A549 (cell line): ENCODE measurements around the gene BSCL2. TPM values are rescaled to one million over a fixed set of nuclear protein-coding genes. Genes with fewer than 3 reads are reported as not detected.

Experiments used
- ATAC-seq, 2 experiments: fragments of 200-7000 bp in 1 of 2; fragments of >200 bp in 1 of 2; cut with Nextera tagmentation in 1 of 2; cut with Tn5 transposase in 1 of 2; 3 replicates each; pipeline versions ENCODE4 v1.8.0 to v1.9.1; 2018 to 2020; ENCODE audit warnings: mild to moderate bottlenecking in 1 of 2, moderate library complexity in 1 of 2
- CTCF ChIA-PET: fragments of 300-600 bp; sonication (Branson Sonifier 250); formaldehyde crosslinking; extraction: SDS; loops from one replicate; lab custom pipeline; 2021; ENCODE audit warnings: antibody characterized with exemption, inconsistent platforms; lab: Yijun Ruan, JAX
- POLR2A ChIA-PET: fragments of 350-600 bp; formaldehyde crosslinking; extraction: SDS; loops from one replicate; lab custom pipeline; 2021; ENCODE audit warnings: antibody characterized with exemption, inconsistent platforms; lab: Yijun Ruan, JAX
- DNase-seq, 2 experiments: peaks; one replicate each; pipeline versions ENCODE4 v3.0.0 to v3.0.0-alpha.2; 2011 to 2016; ENCODE audit warnings: low read depth in 1 of 2, low spot score in 1 of 2
- FAIRE-seq: peaks from 2 replicates; lab custom pipeline; 2011; peaks lifted over from hg19 to GRCh38; lab: Jason Lieb, UNC
- H3K27ac ChIP-seq, 2 experiments: fragments of >200 bp; sonication (Bioruptor Twin); formaldehyde crosslinking; 3 replicates each; pipeline ENCODE4 v1.5.1; 2016 to 2017
- H3K4me1 ChIP-seq: fragments of >200 bp; sonication (Bioruptor Twin); formaldehyde crosslinking; 3 replicates; pipeline ENCODE4 v1.6.1; 2016
- H3K4me2 ChIP-seq: fragments of >200 bp; sonication (Bioruptor Twin); formaldehyde crosslinking; 3 replicates; pipeline ENCODE4 v1.6.1; 2016
- H3K4me3 ChIP-seq: fragments of >200 bp; sonication (Bioruptor Twin); formaldehyde crosslinking; 3 replicates; pipeline ENCODE4 v1.5.1; 2016
- H3K9me3 ChIP-seq: fragments of >200 bp; sonication (Bioruptor Twin); formaldehyde crosslinking; 3 replicates; pipeline ENCODE4 v1.6.1; 2016
- ATOH8 ChIP-seq: fragments of 250-450 bp; sonication (Bioruptor Pico); IDR thresholded peaks from 2 replicates; pipeline ENCODE4 v1.5.0; 2020; ENCODE audit warnings: low read depth, mild to moderate bottlenecking, moderate library complexity
- BCL3 ChIP-seq: fragments of >200 bp; sonication (Bioruptor Twin); formaldehyde crosslinking; IDR thresholded peaks from 3 replicates; pipeline ENCODE4 v1.6.1; 2016
- BHLHE40 ChIP-seq: IDR thresholded peaks from 2 replicates; pipeline ENCODE4 v1.6.1; 2012; ENCODE audit warnings: low read depth, low read length, inconsistent platforms
- CEBPB ChIP-seq, 2 experiments: fragments of >200 bp in 1 of 2; sonication (Bioruptor Twin) in 1 of 2; formaldehyde crosslinking in 1 of 2; IDR thresholded peaks; 2 replicates each; pipeline ENCODE4 v1.6.1; 2012 to 2016
- E2F6 ChIP-seq: IDR thresholded peaks from 2 replicates; pipeline ENCODE4 v1.6.1; 2012; ENCODE audit warnings: low read depth, borderline replicate concordance
- EHF ChIP-seq: fragments of 250-450 bp; sonication (Bioruptor Pico); IDR thresholded peaks from 2 replicates; pipeline ENCODE4 v1.5.0; 2020; ENCODE audit warnings: mild to moderate bottlenecking
- EHMT2 ChIP-seq: fragments of 200-600 bp; sonication (generic); IDR thresholded peaks from 2 replicates; pipeline ENCODE4 v1.6.1; 2016; ENCODE audit warnings: antibody characterized with exemption, low read depth, mild to moderate bottlenecking, moderate library complexity
- ELK1 ChIP-seq: fragments of 150-350 bp; IDR thresholded peaks from 2 replicates; pipeline ENCODE4 v1.6.1; 2014; ENCODE audit warnings: low read depth, mild to moderate bottlenecking, low read length
- FOSB ChIP-seq: fragments of 250-450 bp; sonication (Bioruptor Pico); IDR thresholded peaks from 2 replicates; pipeline ENCODE4 v1.5.0; 2020; ENCODE audit warnings: mild to moderate bottlenecking, moderate library complexity
- HDAC2 ChIP-seq: fragments of 200-600 bp; sonication (generic); IDR thresholded peaks from 2 replicates; pipeline ENCODE4 v1.6.1; 2016
- HMGXB4 ChIP-seq: fragments of 250-450 bp; sonication (Bioruptor Pico); IDR thresholded peaks from 2 replicates; pipeline ENCODE4 v1.5.0; 2021; ENCODE audit warnings: mild to moderate bottlenecking, moderate library complexity, borderline replicate concordance
- HOXB13 ChIP-seq: fragments of 250-450 bp; sonication (Bioruptor Pico); IDR thresholded peaks from 2 replicates; pipeline ENCODE4 v1.5.0; 2020; ENCODE audit warnings: low read depth, mild to moderate bottlenecking, moderate library complexity
- HOXB5 ChIP-seq: fragments of 250-450 bp; sonication (Bioruptor Pico); IDR thresholded peaks from 2 replicates; pipeline ENCODE4 v1.5.0; 2020; ENCODE audit warnings: mild to moderate bottlenecking, moderate library complexity
- JUN ChIP-seq, 2 experiments: fragments of >200 bp; sonication (Bioruptor Twin); formaldehyde crosslinking; IDR thresholded peaks; 2 replicates in 1 of 2; 3 replicates in 1 of 2; pipeline ENCODE4 v1.6.1; 2016 to 2017
- KDM5A ChIP-seq: fragments of 200-600 bp; sonication (generic); IDR thresholded peaks from 2 replicates; pipeline ENCODE4 v1.6.1; 2016; ENCODE audit warnings: antibody characterized with exemption, mild to moderate bottlenecking
- MAX ChIP-seq: IDR thresholded peaks from 2 replicates; pipeline ENCODE4 v1.6.1; 2012
- MYC ChIP-seq: IDR thresholded peaks from 2 replicates; pipeline ENCODE4 v1.6.1; 2012; ENCODE audit warnings: mild to moderate bottlenecking, inconsistent platforms, low read length, improper control_type of control experiment, borderline replicate concordance
- PBX3 ChIP-seq: IDR thresholded peaks from 2 replicates; pipeline ENCODE4 v1.6.1; 2012
- PHF8 ChIP-seq: fragments of 200-600 bp; sonication (generic); IDR thresholded peaks from 2 replicates; pipeline ENCODE4 v1.6.1; 2016; ENCODE audit warnings: low read depth, mild to moderate bottlenecking, antibody characterized with exemption, moderate library complexity, borderline replicate concordance
- POLR2A ChIP-seq: IDR thresholded peaks from 2 replicates; pipeline ENCODE4 v1.6.1; 2012; ENCODE audit warnings: mild to moderate bottlenecking, low read length
- POLR2AphosphoS2 ChIP-seq: conservative IDR thresholded peaks from 2 replicates; pipeline ENCODE4 v1.6.1; 2012; ENCODE audit warnings: low read length, improper control_type of control experiment, inconsistent platforms
- RAD21 ChIP-seq, 2 experiments: fragments of >200 bp in 1 of 2; sonication (Bioruptor Twin) in 1 of 2; formaldehyde crosslinking in 1 of 2; IDR thresholded peaks in 1 of 2; conservative IDR thresholded peaks in 1 of 2; 2 replicates in 1 of 2; 3 replicates in 1 of 2; pipeline ENCODE4 v1.6.1; 2012 to 2018; ENCODE audit warnings: inconsistent platforms in 1 of 2
- RCOR1 ChIP-seq: fragments of 150-350 bp; IDR thresholded peaks from 2 replicates; pipeline ENCODE4 v1.6.1; 2014; ENCODE audit warnings: antibody characterized with exemption, low read length, low read depth
- RFX5 ChIP-seq: fragments of 450-650 bp; IDR thresholded peaks from 2 replicates; pipeline ENCODE4 v1.7.1; 2014; ENCODE audit warnings: antibody characterized with exemption, mild to moderate bottlenecking, moderate library complexity
- SREBF2 ChIP-seq: fragments of 450-650 bp; IDR thresholded peaks from 2 replicates; pipeline ENCODE4 v1.6.1; 2014; ENCODE audit warnings: mild to moderate bottlenecking, moderate library complexity
- TFCP2L1 ChIP-seq: fragments of 250-450 bp; sonication (Bioruptor Pico); IDR thresholded peaks from 2 replicates; pipeline ENCODE4 v1.5.0; 2021; ENCODE audit warnings: mild to moderate bottlenecking
- TP53 ChIP-seq: fragments of 250-450 bp; sonication (Bioruptor Pico); IDR thresholded peaks from 2 replicates; pipeline ENCODE4 v1.5.0; 2021; ENCODE audit warnings: mild to moderate bottlenecking, moderate library complexity
- ZC3H11A ChIP-seq: fragments of 450-650 bp; IDR thresholded peaks from 2 replicates; pipeline ENCODE4 v1.6.1; 2014; ENCODE audit warnings: antibody characterized with exemption, mild to moderate bottlenecking
- ZFP36 ChIP-seq: fragments of 450-650 bp; IDR thresholded peaks from 2 replicates; pipeline ENCODE4 v1.6.1; 2014; ENCODE audit warnings: borderline replicate concordance; ENCODE audit not compliant: partially characterized antibody
- WGBS: methylation state at CpG from one replicate; pipeline ENCODE4 v1.1.6; 2017; ENCODE audit errors: missing lambda C conversion rate; 5-methylcytosine and 5-hydroxymethylcytosine counted together
- polyA plus RNA-seq, 4 experiments: library from polyadenylated mRNA; depleted of rRNA in 3 of 4; stranded (reverse); fragments of >200 nt; fragmentation: RNase III in 1 of 4; extraction: RNeasy Plus Mini Kit Qiagen cat#74134 plus additional on column Dnase treatment in 1 of 4; gene quantifications; 2 replicates in 3 of 4; 3 replicates in 1 of 4; pipeline ENCODE4 v1.2.3, GENCODE V29; 2011 to 2017

Gene BSCL2
- polyA plus RNA-seq, 2 of the 4 experiments (the other 2 are of a cell fraction), result 63.0 to 63.9 TPM

GRCh38 chr11:62727872-62728170 lies 20.6 kb upstream of the BSCL2 start:
- CTCF ChIA-PET, result interaction anchor here (0.6 to 3.1 kb wide), 11 partner anchors 10 to 137 kb away, joined by 3 to 15 read pairs (median 3); partner anchors contain the start of genes BSCL2, GNG3 and ZBTB3
- peak overlapping the region; percentile 92 for H3K4me2 ChIP-seq
- peak overlapping the region; percentile 97 for H3K27ac ChIP-seq
- TF ChIP-seq CEBPB (IDR thresholded peaks at IDR 0.05) (peak in 1 of 2 experiments; percentile 74; a peak in 2 of 4 replicates), EHMT2 (no peak), ZC3H11A (no peak), RCOR1 (no peak), ZFP36 (no peak), FOSB (CRISPR knock-in tag) (no peak), PHF8 (no peak), ATOH8 (CRISPR knock-in tag) (no peak), POLR2A (no peak), HMGXB4 (CRISPR knock-in tag) (no peak), POLR2AphosphoS2 (no peak), KDM5A (no peak), RFX5 (peak; percentile 99)
- FAIRE-seq (no peak), ATAC-seq (peak; percentile 79 to 84), DNase-seq (peak; percentile 94 to 98)
- POLR2A ChIA-PET, result interaction anchor here (0.6 to 3.8 kb wide), 32 partner anchors 9 to 884 kb away, joined by 3 to 96 read pairs (median 6); partner anchors contain the start of genes B3GAT3, BSCL2, C11orf98 and CSKMT
- H3K4me1 ChIP-seq, result peaks cover 25% of the 10 kb centered on the region
- H3K9me3 ChIP-seq, result no peaks in the 10 kb centered on the region
- H3K4me3 ChIP-seq, result peak overlapping the region; percentile 78
- WGBS, result under 1% methylated on average over 19 of the region's 20 CpGs

GRCh38 chr11:62727165-62727871 lies 20.1 kb upstream of the BSCL2 start, which contains the start of gene HNRNPUL2:
Gene HNRNPUL2, minus strand, starts transcription at chr11:62727457. Its CDS starts 301 bp downstream, at chr11:62727156.
- CTCF ChIA-PET, result interaction anchor here (0.6 to 3.1 kb wide), 13 partner anchors 9 to 138 kb away, joined by 3 to 15 read pairs (median 3); partner anchors contain the start of genes BSCL2, GNG3 and ZBTB3
- H3K4me3 ChIP-seq, result peak within 1 kb of the TSS; percentile 78
- peaks cover 21% of the 10 kb centered on the region for H3K4me1 ChIP-seq
- under 1% methylated on average over 52 of the region's 72 CpGs for WGBS
- peak; percentile 97 to 100 for DNase-seq
- POLR2A ChIA-PET, result interaction anchor here (0.5 to 3.8 kb wide), 40 partner anchors 9 to 884 kb away, joined by 3 to 96 read pairs (median 6); partner anchors contain the start of genes B3GAT3, BSCL2, C11orf98 and CSKMT
- FAIRE-seq, result no peak
- H3K4me2 ChIP-seq, result peak within 1 kb of the TSS; percentile 92
- peak; percentile 88 to 91 for ATAC-seq
- H3K27ac ChIP-seq, result peak within 1 kb of the TSS; percentile 97
- H3K9me3 ChIP-seq, result no peaks in the 10 kb centered on the region
- peak; percentile 77 for TF ChIP-seq POLR2A
- TF ChIP-seq EHF (CRISPR knock-in tag), result 0 out of 2 replicates have a peak, but pooled peaks have one; percentile 53
- peak; percentile 80 for TF ChIP-seq HOXB5 (CRISPR knock-in tag)
- TF ChIP-seq MAX, result peak; percentile 97
- TF ChIP-seq TP53 (CRISPR knock-in tag), result no peak; the same call in 1 of the 2 replicates
- no peak for TF ChIP-seq SREBF2
- TF ChIP-seq TFCP2L1 (CRISPR knock-in tag), result peak; percentile 88
- TF ChIP-seq POLR2AphosphoS2, result no peak
- TF ChIP-seq PBX3, result peak; percentile 66
- TF ChIP-seq PHF8, result peak; percentile 96
- peak; percentile 46; the same call in 1 of the 2 replicates for TF ChIP-seq HOXB13 (CRISPR knock-in tag)
- no peak for TF ChIP-seq ELK1
- peak; percentile 60; the same call in 1 of the 2 replicates for TF ChIP-seq MYC
- TF ChIP-seq RAD21 (conservative IDR thresholded peaks at IDR 0.05 in 1 of 2, IDR thresholded peaks at IDR 0.05 in 1 of 2), result no peak
- TF ChIP-seq E2F6, result peak; percentile 99
- no peak for TF ChIP-seq HDAC2
- TF ChIP-seq BHLHE40, result peak; percentile 49; the same call in 1 of the 2 replicates
- peak; percentile 86 to 95 for TF ChIP-seq JUN (IDR thresholded peaks at IDR 0.05)
- peak; percentile 71; the same call in 2 of the 3 replicates for TF ChIP-seq BCL3
